Kidney capillary endothelial cell (primary cell): Measurements from ENCODE around the gene RAB36.

Experiments
- DNase-seq: peaks from one replicate; pipeline ENCODE4 v3.0.0-alpha.2; 2018; ENCODE audit warnings: low spot score

Gene RAB36

GRCh38 chr22:23108249-23109078 lies 36.8 kb upstream of the RAB36 start:
- no peak for DNase-seq

- DNase-seq = no peak
Observed at GRCh38 chr22:23109079-23109347, 36.3 kb upstream of the RAB36 start.

- no peak for DNase-seq
Observed at GRCh38 chr22:23109441-23109978, 35.8 kb upstream of the RAB36 start.

- no peak for DNase-seq
Observed at GRCh38 chr22:23110190-23110921, 34.9 kb upstream of the RAB36 start.

GRCh38 chr22:23110922-23111527 lies 34.3 kb upstream of the RAB36 start:
- DNase-seq = no peak

GRCh38 chr22:23112472-23113012 lies 32.7 kb upstream of the RAB36 start:
- no peak for DNase-seq

- no peak for DNase-seq
Observed at GRCh38 chr22:23113067-23113846, 32.0 kb upstream of the RAB36 start.

GRCh38 chr22:23113847-23114720 lies 31.2 kb upstream of the RAB36 start:
- DNase-seq = no peak

- no peak for DNase-seq
Observed at GRCh38 chr22:23114721-23115020, 30.6 kb upstream of the RAB36 start.

- no peak for DNase-seq
Observed at GRCh38 chr22:23115369-23115768, 29.9 kb upstream of the RAB36 start.

GRCh38 chr22:23115825-23116494 lies 29.3 kb upstream of the RAB36 start:
- DNase-seq = no peak

- DNase-seq = no peak
Observed at GRCh38 chr22:23116506-23117263, 28.6 kb upstream of the RAB36 start.

GRCh38 chr22:23117275-23117674 lies 28.0 kb upstream of the RAB36 start:
- DNase-seq = no peak

GRCh38 chr22:23117891-23118646 lies 27.2 kb upstream of the RAB36 start:
- no peak for DNase-seq

- DNase-seq = no peak
Observed at GRCh38 chr22:23118647-23119493, 26.4 kb upstream of the RAB36 start.

GRCh38 chr22:23119494-23120414 lies 25.5 kb upstream of the RAB36 start:
- DNase-seq = peak; percentile 57

- DNase-seq = no peak
Observed at GRCh38 chr22:23120415-23120899, 24.8 kb upstream of the RAB36 start.
